ENCODE measurements around the gene CGB7.

- TF ChIP-seq CTCF (IDR thresholded peaks at IDR 0.05) (no peak), EZH2phosphoT487 (IDR thresholded peaks at IDR 0.05) (no peak), EZH2 (IDR thresholded peaks at IDR 0.05) (no peak)
Measured at GRCh38 chr19:49101160-49101559, 43.6 kb upstream of the CGB7 start.

All from neural progenitor cell (in vitro differentiated cells).